ENCODE data around the gene HSPB6.

Gene HSPB6

DNA sequence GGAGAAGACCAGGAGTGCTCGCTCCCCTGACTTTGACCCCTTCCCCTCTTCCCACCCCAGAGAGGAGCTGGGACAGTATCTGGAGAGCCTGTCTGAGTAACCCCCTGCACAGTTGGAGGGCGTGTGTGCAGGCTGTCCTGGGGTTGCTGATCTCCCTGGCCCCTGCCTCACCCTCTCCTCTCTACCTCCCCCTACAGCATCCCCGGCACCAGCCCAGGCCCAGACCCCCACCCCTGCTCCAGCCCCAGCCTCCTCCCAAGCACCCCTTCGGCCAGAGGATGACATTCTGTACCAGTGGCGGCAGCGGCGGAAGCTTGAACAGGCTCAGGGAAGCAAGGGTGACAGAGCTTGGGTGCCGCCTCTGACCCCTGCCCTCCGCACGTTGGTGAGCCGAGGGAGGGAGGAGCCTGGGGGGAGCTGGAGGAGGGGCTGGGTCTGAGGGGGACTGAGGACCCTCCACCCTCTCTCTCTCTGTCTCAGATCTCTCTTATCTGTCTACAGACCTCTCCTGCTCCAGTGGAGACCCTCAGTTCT lies 9.8 kb upstream of the HSPB6 start:
- H3K4me3 ChIP-seq (ENCODE audit: insufficient read depth, low read depth, low read length): no peak overlapping the region
- H3K4me1 ChIP-seq (ENCODE audit: control insufficient read depth, insufficient read depth, low read length): peaks cover 8% of the 10 kb centered on the region
- H3K27ac ChIP-seq (ENCODE audit: insufficient read depth, low read depth, low read length, poor library complexity, severe bottlenecking): no peak overlapping the region
- 84 to 91% methylated on average over 11 of the region's 11 CpGs for WGBS, 2 experiments
- H3K36me3 ChIP-seq (ENCODE audit: control insufficient read depth, insufficient read depth, low read length): peaks cover 10% of the 10 kb centered on the region
- no peaks in the 10 kb centered on the region for H3K27me3 ChIP-seq (ENCODE audit: control insufficient read depth, insufficient read depth, low read length, poor library complexity, severe bottlenecking)
- H3K9me3 ChIP-seq (ENCODE audit: control insufficient read depth, low read length): no peaks in the 10 kb centered on the region

DNA sequence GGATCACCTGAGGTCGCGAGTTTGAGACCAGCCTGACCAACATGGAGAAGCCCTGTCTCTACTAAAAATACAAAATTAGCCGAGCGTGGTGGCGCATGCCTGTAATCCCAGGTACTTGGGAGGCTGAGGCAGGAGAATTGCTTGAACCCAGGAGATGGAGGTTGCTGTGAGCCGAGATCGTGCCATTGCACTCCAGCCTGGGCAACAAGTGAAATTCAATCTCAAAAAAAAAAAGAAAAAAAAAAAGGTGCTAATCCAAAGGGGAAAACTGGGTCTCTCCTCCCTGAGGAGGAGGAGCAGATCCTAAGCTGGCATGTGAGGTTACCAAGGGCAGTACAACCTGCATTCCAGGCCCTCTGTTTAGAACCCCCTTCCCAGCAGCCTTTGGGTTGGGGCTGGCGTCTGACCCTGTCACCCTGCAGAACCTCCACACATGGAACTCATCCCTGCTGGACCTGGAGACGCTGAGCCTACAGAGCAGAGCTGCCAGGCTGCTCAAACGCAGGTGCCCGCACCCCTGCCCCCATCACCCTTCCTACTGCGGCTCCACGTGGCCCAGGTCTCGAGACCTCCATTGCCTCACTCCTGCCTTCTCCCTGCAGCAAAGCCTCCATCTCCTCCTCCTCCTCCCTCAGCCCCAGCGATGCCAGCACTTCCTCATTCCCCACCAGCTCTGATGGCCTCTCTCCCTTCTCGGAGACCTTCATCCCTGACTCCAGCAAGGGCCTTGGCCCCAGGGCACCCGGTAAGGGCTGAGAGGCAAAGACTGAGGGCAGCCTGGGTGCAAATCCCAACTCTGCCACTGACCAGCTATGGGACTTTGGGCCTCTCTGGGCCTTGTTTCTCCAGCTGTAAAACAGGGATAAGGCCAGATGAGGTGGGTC lies 7.8 kb upstream of the HSPB6 start:
- H3K4me3 ChIP-seq (ENCODE audit: insufficient read depth, low read depth, low read length): no peak overlapping the region
- H3K36me3 ChIP-seq (ENCODE audit: control insufficient read depth, insufficient read depth, low read length): peaks cover 14% of the 10 kb centered on the region
- 93 to 95% methylated on average over 17 of the region's 17 CpGs for WGBS, 2 experiments
- H3K27ac ChIP-seq (ENCODE audit: insufficient read depth, low read depth, low read length, poor library complexity, severe bottlenecking): no peak overlapping the region
- no peaks in the 10 kb centered on the region for H3K9me3 ChIP-seq (ENCODE audit: control insufficient read depth, low read length)
- H3K4me1 ChIP-seq (ENCODE audit: control insufficient read depth, insufficient read depth, low read length): peaks cover 8% of the 10 kb centered on the region
- no peaks in the 10 kb centered on the region for H3K27me3 ChIP-seq (ENCODE audit: control insufficient read depth, insufficient read depth, low read length, poor library complexity, severe bottlenecking)

DNA sequence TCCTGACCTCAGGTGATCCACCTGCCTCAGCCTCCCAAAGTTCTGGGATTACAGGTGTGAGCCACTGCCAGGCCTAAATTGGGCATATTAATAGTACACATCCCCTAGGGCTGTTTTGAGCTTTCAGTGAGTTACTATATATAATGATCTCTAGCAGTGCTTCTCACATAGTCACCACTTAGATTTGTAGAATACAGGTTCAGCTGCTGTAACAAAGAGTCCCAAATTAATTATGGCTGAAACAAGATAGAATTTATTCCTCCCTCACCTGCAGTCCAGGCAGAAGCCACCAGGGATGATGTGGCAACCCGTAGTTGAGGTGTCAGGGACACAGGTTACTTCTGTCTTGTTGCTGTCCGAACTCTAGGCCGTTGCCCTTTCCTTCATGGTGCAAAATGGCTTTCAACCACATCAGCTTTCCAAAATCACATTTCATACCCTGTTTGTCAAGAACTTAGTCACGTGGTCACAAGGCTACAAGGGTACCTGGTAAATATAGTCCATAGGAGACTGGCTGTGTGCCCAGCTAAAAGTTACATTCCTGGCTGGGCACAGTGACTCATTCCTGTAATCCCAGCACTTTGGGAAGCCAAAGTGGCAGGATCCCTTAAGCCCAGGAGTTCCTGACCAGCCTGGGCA lies 4.0 kb upstream of the HSPB6 start:
- no peak overlapping the region for H3K27ac ChIP-seq (ENCODE audit: insufficient read depth, low read depth, low read length, poor library complexity, severe bottlenecking)
- WGBS, 2 experiments: 95 to 96% methylated on average over 4 of the region's 4 CpGs
- H3K36me3 ChIP-seq (ENCODE audit: control insufficient read depth, insufficient read depth, low read length): peaks cover 14% of the 10 kb centered on the region
- H3K4me1 ChIP-seq (ENCODE audit: control insufficient read depth, insufficient read depth, low read length): peaks cover 14% of the 10 kb centered on the region
- peaks cover 12% of the 10 kb centered on the region for H3K27me3 ChIP-seq (ENCODE audit: control insufficient read depth, insufficient read depth, low read length, poor library complexity, severe bottlenecking)
- no peaks in the 10 kb centered on the region for H3K9me3 ChIP-seq (ENCODE audit: control insufficient read depth, low read length)
- H3K4me3 ChIP-seq (ENCODE audit: insufficient read depth, low read depth, low read length): no peak overlapping the region

DNA sequence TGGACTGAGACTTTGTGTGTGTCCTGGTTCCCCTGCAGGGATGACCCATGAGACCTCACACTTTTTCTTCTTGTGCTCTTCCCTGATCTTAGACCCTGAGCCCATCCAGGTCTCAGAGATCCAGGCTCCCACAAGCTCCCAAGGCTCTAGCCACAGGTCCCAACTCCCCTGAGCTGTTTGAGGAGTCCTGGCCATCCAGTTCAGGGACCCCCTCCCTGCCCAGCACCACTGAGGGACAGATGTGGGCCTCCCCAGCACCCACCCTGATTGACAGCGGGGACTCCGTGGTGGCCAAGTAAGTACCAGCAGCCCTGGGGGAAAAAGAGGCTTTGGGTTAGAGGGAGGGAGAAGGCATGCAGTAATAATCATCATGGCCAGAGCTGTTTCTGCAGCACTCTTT lies 2.9 kb upstream of the HSPB6 start:
- Histone ChIP-seq H3K4me1 (ENCODE audit: control insufficient read depth, insufficient read depth, low read length) (peaks cover 16% of the 10 kb centered on the region), H3K27ac (ENCODE audit: insufficient read depth, low read depth, low read length, poor library complexity, severe bottlenecking) (no peak overlapping the region), H3K4me3 (ENCODE audit: insufficient read depth, low read depth, low read length) (no peak overlapping the region), H3K9me3 (ENCODE audit: control insufficient read depth, low read length) (no peaks in the 10 kb centered on the region), H3K36me3 (ENCODE audit: control insufficient read depth, insufficient read depth, low read length) (peaks cover 12% of the 10 kb centered on the region), H3K27me3 (ENCODE audit: control insufficient read depth, insufficient read depth, low read length, poor library complexity, severe bottlenecking) (peaks cover 22% of the 10 kb centered on the region)
- 97 to 100% methylated on average over 2 of the region's 2 CpGs for WGBS, 2 experiments

DNA sequence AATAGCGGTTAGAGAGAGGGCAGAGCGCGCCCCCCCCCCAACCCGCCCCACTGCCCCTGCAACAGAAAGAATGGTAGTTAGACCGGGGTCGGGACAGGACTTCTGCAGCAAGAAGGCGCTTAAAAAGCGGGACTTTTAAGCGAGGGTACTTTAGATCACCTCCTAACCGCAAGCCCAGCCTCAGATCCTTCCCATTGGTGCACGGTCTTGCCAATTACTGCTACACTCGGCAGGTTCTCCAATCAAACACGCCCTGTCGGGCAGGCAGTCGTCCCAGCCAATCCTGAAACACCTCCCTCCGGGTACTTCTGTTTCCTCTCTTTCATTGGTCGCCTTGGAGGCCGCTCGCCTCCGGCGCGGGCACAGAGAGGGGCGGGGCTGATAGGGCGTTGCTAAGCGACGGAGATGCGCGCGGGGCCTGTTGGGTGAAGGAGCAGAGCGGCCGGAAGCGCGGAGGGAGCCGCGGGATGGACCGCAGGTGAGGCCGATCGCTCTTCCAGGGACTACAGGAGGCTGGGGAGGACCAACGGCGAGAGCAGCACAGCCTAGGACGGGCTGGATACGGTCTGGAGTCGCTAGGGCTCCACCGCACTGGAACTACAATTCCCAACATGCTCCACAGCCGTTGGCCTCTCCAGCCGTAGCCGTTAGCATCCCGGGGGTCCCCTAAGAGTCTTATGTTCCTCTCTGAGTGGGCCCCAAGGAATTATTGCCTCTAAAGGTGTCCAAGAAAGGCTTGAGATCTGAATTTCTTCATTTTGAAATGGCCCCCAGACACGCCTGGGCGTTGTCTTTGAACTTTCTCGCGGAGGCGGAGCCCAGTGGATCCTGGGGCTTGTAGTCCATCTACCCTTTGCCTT lies 1.1 kb upstream of the HSPB6 start, which contains the start of gene PROSER3:
Gene PROSER3 (plus strand): TSS at position 428 of the 860 bp plus-strand sequence. CDS start 40 bp downstream, at position 468.
- Histone ChIP-seq H3K36me3 (ENCODE audit: control insufficient read depth, insufficient read depth, low read length) (peaks cover 10% of the 10 kb centered on the region), H3K4me3 (ENCODE audit: insufficient read depth, low read depth, low read length) (peak within 1 kb of the TSS; percentile 99), H3K9me3 (ENCODE audit: control insufficient read depth, low read length) (no peaks in the 10 kb centered on the region), H3K27ac (ENCODE audit: insufficient read depth, low read depth, low read length, poor library complexity, severe bottlenecking) (peak within 1 kb of the TSS; percentile 9), H3K4me1 (ENCODE audit: control insufficient read depth, insufficient read depth, low read length) (peaks cover 16% of the 10 kb centered on the region), H3K27me3 (ENCODE audit: control insufficient read depth, insufficient read depth, low read length, poor library complexity, severe bottlenecking) (peaks cover 22% of the 10 kb centered on the region)
- WGBS, 2 experiments: 0% methylated on average over 53 of the region's 53 CpGs

DNA sequence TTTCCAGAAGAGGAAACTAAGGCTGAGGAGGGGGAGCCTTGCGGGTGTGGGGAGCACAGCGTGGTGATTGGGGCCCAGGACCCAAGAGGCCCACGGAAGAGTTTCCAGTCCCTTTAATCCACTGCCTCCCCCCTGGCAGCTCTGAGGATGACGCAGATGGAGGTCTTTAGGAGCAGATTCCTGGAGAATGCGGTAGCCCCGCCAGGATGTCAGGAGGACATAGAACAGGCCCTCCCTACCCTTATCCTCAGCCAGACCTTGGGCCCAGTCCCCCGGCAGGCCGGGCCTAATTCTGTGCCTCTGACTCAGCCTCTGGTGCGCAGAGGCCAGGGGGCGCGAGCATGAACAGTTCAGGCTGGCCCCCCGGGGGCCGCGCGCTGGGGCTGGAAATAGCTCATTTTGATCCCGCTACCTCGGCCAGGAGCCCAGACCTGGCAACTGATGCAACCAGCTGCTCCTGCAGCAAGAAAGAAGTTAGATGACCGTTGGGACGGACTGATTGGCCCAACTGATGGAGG lies 461 bp upstream of the HSPB6 start:
- H3K27me3 ChIP-seq (ENCODE audit: control insufficient read depth, insufficient read depth, low read length, poor library complexity, severe bottlenecking): peaks cover 22% of the 10 kb centered on the region
- H3K9me3 ChIP-seq (ENCODE audit: control insufficient read depth, low read length): no peaks in the 10 kb centered on the region
- H3K27ac ChIP-seq (ENCODE audit: insufficient read depth, low read depth, low read length, poor library complexity, severe bottlenecking): peak overlapping the region; percentile 9
- H3K4me3 ChIP-seq (ENCODE audit: insufficient read depth, low read depth, low read length): peak overlapping the region; percentile 99
- H3K4me1 ChIP-seq (ENCODE audit: control insufficient read depth, insufficient read depth, low read length): peaks cover 16% of the 10 kb centered on the region
- WGBS, 2 experiments: 35% methylated on average over 19 of the region's 19 CpGs
- H3K36me3 ChIP-seq (ENCODE audit: control insufficient read depth, insufficient read depth, low read length): peaks cover 8% of the 10 kb centered on the region

DNA sequence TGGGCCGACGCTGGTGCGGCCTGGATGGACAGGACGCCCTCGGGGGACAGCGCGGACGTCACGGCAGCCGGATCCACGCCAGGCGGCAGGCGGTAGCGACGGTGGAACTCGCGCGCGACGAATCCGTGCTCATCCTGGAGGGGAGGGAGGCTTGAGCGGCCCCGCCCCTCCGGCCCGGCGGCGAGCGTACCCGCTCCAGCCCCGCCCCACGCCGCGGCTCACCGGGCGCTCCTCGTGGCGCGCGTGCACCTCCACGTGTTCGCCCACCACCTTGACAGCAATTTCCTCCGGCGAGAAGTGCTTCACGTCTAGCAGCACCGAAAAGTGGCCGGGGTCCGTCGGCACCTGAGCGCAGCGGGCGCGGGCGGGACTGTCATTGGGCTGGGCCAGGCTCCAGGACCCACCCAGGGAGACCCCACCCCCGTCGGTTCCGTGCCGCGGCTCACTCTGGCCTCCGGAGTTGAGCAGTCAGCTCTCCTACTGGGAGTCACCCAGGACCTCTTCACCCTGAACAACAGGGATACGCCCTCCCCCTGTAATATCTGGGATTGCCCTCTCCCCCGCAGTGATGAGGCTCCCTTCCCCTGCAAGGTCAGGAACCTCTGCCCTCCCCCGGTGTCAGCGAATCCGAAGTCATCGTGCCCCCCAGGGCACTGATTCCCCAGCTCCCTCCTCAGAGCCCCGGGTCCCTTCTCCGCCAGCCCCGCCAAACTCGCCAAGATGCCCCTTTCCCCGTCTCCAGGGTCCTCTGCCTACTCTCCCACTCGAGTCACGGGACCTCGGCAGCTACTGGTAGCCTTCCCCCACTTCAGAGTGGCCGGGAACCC lies 1.1 kb downstream of the HSPB6 start:
- no peak overlapping the region for H3K27ac ChIP-seq (ENCODE audit: insufficient read depth, low read depth, low read length, poor library complexity, severe bottlenecking)
- WGBS, 2 experiments: 38 to 39% methylated on average over 74 of the region's 74 CpGs
- peaks cover 16% of the 10 kb centered on the region for H3K4me1 ChIP-seq (ENCODE audit: control insufficient read depth, insufficient read depth, low read length)
- no peaks in the 10 kb centered on the region for H3K9me3 ChIP-seq (ENCODE audit: control insufficient read depth, low read length)
- peak overlapping the region; percentile 20 for H3K4me3 ChIP-seq (ENCODE audit: insufficient read depth, low read depth, low read length)
- H3K27me3 ChIP-seq (ENCODE audit: control insufficient read depth, insufficient read depth, low read length, poor library complexity, severe bottlenecking): peaks cover 22% of the 10 kb centered on the region
- peaks cover 4% of the 10 kb centered on the region for H3K36me3 ChIP-seq (ENCODE audit: control insufficient read depth, insufficient read depth, low read length)

DNA sequence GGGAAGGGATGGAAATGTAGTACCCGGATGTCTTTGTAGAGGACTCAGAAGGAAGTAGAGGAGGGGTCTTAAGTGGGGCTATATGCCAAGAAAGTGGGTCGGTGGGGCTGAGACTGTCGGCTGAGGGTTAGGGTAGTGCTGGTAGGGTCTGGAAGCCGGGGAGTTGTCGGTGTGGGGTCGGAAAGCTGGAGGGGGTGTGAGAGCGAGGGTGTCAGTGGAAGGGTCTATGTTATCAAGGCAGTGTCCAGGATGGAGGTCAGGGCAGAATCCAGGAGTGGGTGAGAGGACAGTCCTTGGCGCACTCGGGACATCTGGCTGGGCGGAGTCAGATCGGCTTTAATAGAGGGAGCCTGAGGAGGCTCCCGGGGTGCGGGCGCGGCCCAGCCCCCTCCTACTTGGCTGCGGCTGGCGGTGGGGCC lies 1.7 kb downstream of the HSPB6 start:
- Histone ChIP-seq H3K4me1 (ENCODE audit: control insufficient read depth, insufficient read depth, low read length) (peaks cover 16% of the 10 kb centered on the region), H3K27ac (ENCODE audit: insufficient read depth, low read depth, low read length, poor library complexity, severe bottlenecking) (no peak overlapping the region), H3K4me3 (ENCODE audit: insufficient read depth, low read depth, low read length) (peak overlapping the region; percentile 20), H3K27me3 (ENCODE audit: control insufficient read depth, insufficient read depth, low read length, poor library complexity, severe bottlenecking) (peaks cover 22% of the 10 kb centered on the region), H3K9me3 (ENCODE audit: control insufficient read depth, low read length) (no peaks in the 10 kb centered on the region), H3K36me3 (ENCODE audit: control insufficient read depth, insufficient read depth, low read length) (peaks cover 2% of the 10 kb centered on the region)
- 53 to 61% methylated on average over 17 of the region's 17 CpGs for WGBS, 2 experiments

Data from ectodermal cell (in vitro differentiated cells).